HG02943 (cell line): ENCODE data around the gene NEDD4L.
A peak's percentile ranks its signal among the peaks of the same experiment; 100 is the strongest.

ENCODE experiments used
- ATAC-seq: cut with Tn5 transposase; IDR thresholded peaks from one replicate; pipeline ENCODE4 v1.9.1; 2021; ENCODE audit warnings: mild to moderate bottlenecking, low read depth, moderate library complexity; ENCODE audit not compliant: unreplicated experiment

Gene NEDD4L

DNA sequence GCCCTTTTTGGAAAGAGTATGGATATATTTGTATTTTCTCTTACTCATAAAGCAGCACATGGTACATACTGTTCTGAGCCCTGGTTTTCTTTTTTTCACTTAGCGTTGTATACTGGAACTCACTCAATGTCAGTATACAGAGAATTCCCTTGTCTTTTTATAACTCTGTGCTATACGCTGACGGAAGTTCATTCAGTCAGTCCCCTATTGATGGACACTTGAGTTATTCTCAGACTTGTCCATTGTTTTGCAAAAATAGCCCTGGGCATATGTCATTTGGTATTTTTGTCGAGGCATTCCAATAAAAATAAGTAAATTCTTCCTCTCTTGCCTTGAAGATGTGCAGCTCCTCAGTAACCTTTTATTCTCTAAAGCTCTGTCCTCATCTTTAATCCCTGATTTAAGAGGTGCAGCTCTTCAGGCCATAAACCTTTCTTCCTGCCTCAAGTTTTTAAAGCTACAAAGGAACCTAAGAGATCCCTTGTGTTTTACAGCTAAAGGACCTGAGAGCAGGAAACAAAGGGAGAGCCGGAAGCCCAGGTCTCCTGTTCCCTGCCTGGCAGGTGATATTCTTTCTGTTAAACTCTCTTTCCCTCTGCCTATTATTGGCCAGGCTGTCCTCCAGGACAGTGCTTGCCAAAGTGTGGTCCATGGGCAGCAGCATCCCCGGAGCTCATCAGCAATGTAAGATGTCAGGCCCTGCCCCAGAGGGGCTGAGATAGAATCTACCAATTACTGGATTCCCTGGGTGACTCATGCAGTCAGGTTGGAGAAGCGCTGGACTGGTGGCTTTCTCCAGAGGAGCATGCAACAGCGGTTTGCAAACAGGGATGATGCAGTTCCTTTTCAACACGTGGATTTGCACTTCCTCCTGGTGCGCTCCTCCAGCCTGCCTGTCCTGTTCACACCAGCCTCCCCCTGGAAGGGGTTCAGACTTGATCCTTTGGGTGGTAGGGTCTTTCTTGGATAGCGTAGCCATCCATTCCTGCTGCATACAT is 158.0 kb downstream of the NEDD4L start:
- no peak for ATAC-seq

DNA sequence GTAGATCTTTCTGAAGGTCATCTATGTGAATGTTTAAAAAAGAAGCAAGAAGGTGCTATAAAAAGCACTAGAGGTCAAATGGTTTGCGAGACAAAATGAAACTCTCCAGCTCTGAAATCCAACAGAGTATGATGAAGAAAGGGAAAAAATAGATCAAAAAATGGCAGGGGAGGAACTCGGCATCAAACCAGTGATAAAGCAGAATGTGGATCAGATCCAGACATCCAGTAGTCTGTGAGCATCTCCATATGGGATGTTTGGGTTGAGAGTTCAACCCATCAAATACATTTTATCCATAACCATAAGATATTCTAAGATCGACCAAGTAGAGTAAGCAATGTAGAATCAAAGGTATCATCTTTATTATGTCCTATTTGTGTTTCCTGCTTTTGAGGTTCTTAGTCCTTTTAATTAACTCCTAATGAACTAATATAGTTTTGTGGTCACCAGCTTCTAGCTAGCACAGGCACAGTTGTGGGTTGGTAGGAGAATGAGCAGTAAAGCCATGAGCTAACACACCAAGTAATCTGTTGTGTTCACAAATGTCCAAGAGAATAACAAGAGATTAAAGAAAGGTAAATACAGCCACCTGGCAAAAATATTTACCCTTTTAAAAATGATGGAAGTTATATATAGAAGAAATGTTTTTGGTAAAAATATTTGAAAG is 160.9 kb downstream of the NEDD4L start:
- ATAC-seq: no peak

GRCh38 chr18:58205443-58206160 is 161.6 kb downstream of the NEDD4L start:
- no peak for ATAC-seq

GRCh38 chr18:58207520-58208152 is 163.6 kb downstream of the NEDD4L start:
- no peak for ATAC-seq

GRCh38 chr18:58208207-58208932 is 164.3 kb downstream of the NEDD4L start:
- ATAC-seq: no peak

DNA sequence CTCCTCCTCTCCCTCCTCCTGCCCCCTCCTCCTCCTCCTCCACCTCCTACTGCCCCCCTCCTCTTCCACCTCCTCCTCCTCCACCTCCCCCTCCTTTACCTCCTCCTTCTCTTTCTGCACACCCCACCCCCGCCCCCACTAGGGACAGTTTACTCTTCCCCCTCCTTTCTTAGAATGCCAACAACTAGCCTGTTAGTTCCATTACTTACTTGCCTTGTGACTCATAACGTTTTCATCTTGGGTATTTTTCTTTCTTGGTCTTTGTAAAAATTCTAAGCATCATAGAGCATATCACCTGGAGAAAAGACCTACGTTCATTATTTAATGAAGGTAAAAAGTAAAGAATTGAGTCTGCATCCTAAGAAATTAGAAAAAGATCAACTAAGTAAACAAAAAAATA is 165.3 kb downstream of the NEDD4L start:
- ATAC-seq: no peak

DNA sequence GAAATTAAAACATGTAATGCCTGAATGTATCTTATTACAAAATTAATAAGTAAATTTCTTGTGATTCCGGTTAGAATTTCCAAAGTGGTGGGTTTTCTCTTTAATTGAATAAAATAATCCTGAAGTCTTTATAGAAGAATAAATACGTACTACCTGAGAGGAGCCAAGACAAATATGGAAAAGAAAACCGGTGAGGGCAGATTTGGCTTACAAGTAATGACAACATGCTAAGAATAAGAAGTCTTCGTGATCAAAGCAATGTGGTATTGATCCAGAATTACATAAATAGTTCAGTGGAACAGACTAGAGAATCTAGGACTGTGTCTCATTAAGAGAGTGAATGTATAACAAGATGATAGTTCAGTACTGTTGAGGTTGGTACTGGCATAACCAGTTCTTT is 167.5 kb downstream of the NEDD4L start:
- ATAC-seq: no peak

GRCh38 chr18:58212274-58212673 is 168.2 kb downstream of the NEDD4L start:
- ATAC-seq: no peak

DNA sequence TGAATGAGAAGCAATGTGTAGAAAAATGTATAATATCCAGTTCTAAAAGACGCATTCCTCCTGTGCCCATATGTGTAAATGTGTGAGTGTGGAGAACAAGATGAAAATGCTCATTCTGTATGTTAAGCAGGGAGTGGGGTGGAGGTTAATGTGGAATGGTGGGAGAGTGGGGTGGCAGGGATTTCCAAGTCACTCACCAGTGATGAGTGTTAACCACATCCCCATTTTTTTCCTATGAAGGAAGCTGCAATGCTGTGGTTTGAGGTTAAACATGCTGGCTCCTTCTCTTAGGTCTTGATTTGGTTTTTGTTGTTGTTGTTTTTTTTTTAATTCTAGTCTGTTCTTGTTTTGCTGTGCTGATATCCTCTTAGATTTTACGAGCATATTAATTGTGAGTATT is 169.4 kb downstream of the NEDD4L start:
- no peak for ATAC-seq

DNA sequence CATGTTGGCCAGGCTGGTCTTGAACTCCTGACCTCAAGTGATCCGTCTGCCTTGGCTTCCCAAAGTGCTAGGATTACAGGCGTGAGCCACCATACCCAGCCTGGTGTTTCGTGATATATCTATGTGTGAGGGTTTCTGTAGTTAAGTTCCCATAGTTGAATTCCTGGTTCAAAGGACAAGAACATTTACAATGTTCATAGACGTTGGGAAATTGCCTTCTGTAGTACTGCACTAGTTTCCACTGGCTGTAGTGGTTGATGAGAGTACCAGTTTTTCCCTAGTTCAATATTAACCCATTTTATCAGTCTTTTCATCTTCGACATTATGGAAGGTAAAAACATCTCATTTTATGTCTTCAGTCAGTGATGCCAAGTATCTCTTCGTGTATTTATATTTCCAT is 171.0 kb downstream of the NEDD4L start:
- ATAC-seq: no peak

DNA sequence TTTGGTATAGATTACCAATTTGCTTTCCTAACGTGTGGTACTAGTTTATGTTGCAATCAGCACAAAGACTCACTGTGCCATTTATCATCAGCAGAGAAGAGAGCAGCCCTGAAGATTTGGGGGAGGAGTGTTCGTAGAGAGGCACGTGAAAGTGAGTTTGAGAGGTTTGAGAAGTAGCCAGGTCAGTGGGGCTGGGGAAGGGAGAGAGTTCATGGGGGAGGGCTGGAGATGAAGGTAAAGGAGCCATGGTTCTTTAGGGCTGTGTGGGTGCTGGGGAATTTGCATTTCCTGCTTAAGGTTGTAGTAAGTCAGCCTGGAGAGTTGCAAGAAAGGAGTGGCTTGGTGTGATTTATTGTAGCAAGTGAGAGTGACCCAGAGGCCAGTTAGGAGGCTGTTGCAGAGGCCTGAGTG is 172.1 kb downstream of the NEDD4L start:
- ATAC-seq: no peak

GRCh38 chr18:58217052-58217451 is 173.0 kb downstream of the NEDD4L start:
- ATAC-seq: no peak

GRCh38 chr18:58218117-58218516 is 174.1 kb downstream of the NEDD4L start:
- ATAC-seq: no peak

GRCh38 chr18:58221060-58221725 is 177.2 kb downstream of the NEDD4L start:
- no peak for ATAC-seq

DNA sequence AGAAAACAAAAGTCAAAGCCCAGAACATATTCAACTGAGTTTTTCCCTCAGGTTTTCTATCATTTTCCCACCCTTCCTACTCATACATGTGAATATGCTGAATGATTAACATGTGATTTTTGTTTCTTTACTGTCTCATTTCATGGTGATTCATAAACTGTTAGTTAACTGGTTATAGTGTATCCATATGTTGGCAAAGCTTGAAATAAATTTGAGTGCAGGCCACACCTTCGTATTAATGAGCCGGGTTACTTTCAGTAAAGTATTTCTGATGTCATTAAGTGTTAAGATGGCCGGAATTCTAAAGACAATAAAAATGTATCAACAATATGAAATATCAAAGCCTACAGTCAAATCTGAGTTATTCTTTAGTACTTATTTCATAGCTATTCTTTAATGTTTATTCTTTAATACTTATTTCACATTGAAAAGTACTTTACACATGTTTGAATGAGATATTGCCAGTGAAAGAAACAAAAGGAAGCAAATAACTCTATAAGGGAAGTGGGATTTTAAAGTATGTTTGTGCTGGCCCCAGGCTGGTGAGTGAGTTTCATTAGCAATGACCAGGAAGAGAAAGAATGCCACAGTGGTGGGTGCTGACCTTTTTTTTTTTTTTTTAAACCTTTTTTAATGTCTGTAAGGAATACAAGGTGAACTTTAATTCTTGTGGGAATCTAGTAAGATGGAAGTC is 178.6 kb downstream of the NEDD4L start:
- no peak for ATAC-seq

DNA sequence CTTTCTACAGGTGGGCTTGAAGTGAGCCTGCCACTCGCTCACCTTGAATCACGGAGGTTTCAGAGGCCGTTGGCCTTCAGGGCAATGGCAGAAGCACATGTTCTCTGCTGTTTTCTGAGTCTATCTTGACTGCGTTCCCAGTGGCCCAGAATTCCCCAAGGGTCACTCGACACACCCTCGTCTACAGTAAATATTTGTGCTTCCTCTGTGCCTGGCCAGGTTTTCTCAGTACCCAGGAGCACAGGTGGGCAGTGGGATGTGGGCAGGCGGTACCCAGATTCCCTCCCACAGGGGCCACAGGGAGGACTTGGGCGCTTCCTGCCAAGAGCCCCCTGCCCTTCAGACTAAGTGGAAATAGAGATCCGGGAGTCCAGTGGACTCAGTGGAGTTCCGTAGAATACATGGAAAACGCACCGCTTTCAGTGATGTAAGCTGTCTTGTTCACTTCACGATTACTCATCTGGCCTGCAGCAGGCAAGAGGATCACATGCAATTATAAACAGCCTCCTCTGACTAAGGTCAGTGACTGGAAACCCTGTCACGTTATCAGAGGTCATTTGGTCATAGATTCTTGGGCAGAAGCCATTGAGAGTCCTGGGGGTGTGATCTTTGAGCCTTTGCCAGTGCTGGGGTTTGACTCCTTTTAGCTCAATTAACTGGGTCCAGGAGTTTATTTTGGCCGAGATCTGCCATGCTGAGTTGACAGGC is 179.8 kb downstream of the NEDD4L start:
- no peak for ATAC-seq

GRCh38 chr18:58224425-58224750 is 180.4 kb downstream of the NEDD4L start:
- ATAC-seq: no peak

GRCh38 chr18:58225101-58225500 is 181.1 kb downstream of the NEDD4L start:
- peak; percentile 75 for ATAC-seq
